ENCODE data around the gene FGD5.

FGD5 gene

GRCh38 chr3:14846226-14846880, 27.6 kb downstream of the FGD5 start:
- no peak for DNase-seq (ENCODE audit: extremely low read depth, low read depth)
- no peak overlapping the region for H3K4me3 ChIP-seq (replicated peaks; ENCODE audit: low read depth, low read length)
- TF ChIP-seq CTCF (IDR thresholded peaks at IDR 0.05; ENCODE audit: low read depth, low read length, missing control alignments), result no peak

DNA sequence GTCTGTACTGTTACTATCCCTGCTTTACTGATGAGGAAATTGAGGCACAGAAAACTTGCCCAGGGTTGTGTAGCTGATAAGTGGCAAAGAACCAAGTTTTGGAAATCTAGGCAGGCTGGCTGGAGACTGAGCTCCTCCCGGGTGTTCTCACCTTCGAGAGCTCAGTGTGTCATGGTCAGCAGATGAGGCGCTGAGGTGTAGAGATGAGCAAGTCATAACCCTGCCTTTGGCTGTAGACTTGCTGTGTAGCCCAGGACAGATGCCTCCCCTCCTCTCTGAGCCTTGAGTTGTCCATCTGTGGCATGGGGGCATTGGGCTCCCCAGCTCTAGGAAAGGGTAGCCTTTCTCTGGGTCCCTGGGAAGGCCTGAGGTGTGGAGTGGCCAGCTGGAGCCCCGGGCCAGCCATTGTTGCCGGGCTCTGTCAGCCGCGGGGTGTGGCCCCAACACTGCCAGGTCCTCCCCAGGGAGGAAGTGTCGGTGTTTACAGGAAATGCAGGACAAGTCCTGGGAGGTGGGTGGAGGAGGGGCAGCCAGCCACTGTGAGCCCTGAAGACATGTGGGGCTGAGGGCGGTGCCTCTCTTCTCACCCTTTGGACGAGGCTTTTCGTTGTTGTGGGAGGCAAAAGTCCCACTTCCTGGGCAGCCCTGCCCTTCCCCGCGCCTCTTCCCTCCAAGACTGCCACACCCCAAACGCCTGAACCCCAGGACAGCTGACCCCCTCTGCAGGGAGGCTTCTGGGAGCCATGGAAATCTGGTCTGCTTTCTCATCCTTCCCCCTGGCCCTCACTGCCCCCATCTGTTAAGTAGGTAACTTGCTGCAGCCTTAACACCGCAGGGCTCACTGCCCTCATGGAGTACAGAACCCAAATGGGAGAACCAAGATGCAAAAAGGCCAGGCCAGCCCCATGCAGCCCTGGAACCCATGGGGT, 29.1 kb downstream of the FGD5 start:
- H3K4me3 ChIP-seq (replicated peaks; ENCODE audit: low read depth, low read length), result no peak overlapping the region
- no peak for DNase-seq (ENCODE audit: extremely low read depth, low read depth)
- no peak for TF ChIP-seq CTCF (IDR thresholded peaks at IDR 0.05; ENCODE audit: low read depth, low read length, missing control alignments)

GRCh38 chr3:14848906-14849305, 30.1 kb downstream of the FGD5 start:
- H3K4me3 ChIP-seq (replicated peaks; ENCODE audit: low read depth, low read length), result no peak overlapping the region
- no peak for TF ChIP-seq CTCF (IDR thresholded peaks at IDR 0.05; ENCODE audit: low read depth, low read length, missing control alignments)
- no peak for DNase-seq (ENCODE audit: extremely low read depth, low read depth)

GRCh38 chr3:14849638-14850230, 31.0 kb downstream of the FGD5 start:
- TF ChIP-seq CTCF (IDR thresholded peaks at IDR 0.05; ENCODE audit: low read depth, low read length, missing control alignments), result no peak
- DNase-seq (ENCODE audit: extremely low read depth, low read depth), result no peak
- no peak overlapping the region for H3K4me3 ChIP-seq (replicated peaks; ENCODE audit: low read depth, low read length)

DNA sequence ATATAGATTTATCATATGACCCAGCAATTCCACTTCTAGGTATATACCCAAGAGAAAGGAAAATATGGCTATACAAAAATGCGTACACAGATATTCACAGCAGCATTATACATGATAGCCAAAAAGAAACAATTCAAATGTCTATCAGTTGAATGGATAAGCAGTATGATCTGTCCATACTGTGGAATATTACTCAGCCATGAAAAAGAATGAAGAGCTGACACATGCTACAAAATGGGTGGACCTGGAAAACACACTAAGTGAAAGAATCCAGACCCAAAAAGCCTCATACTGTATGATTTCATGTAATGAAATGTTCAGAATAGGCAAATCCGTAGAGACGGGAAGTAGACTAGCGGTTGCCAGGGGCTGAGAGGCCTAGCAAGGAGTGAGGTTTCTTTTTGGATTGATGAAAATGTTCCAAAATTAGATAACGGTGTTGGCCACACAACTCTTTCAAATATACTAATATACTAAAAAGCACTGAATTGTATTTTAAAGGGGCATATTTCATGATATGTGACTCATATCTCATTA, 33.4 kb downstream of the FGD5 start:
- H3K4me3 ChIP-seq (replicated peaks; ENCODE audit: low read depth, low read length), result no peak overlapping the region
- TF ChIP-seq CTCF (IDR thresholded peaks at IDR 0.05; ENCODE audit: low read depth, low read length, missing control alignments), result no peak
- DNase-seq (ENCODE audit: extremely low read depth, low read depth), result no peak

DNA sequence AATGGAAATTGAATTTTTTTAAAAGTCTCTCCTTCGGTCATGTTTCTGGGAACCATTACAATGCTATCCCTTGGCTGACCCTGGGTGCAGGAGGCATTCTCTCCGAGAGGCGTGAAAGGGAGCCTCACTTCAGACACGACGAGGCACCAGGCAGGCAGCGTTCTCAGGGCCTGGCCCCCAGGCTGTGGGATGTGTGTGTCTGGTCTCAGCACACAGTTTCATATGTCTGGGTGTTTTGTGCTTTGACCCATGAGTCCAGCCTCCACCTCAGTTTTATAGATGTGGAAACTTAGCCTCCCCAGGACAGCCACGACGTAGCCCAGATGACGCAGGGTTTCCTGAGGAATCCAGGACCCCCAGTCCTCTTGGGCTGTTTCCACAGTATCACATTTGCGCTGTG, 34.0 kb downstream of the FGD5 start:
- no peak for DNase-seq (ENCODE audit: extremely low read depth, low read depth)
- no peak overlapping the region for H3K4me3 ChIP-seq (replicated peaks; ENCODE audit: low read depth, low read length)
- no peak for TF ChIP-seq CTCF (IDR thresholded peaks at IDR 0.05; ENCODE audit: low read depth, low read length, missing control alignments)
